Stimulated activated CD4-positive, alpha-beta T cell treated with anti-CD3 and anti-CD28 coated beads, Interleukin-1b, Interleukin-23, amount 100 ng/mL, for 1 hour (primary cell): Measurements from ENCODE around the gene ACSL5.

Source experiments
- DNase-seq, 2 donors: peaks; one replicate each; pipeline ENCODE4 v3.0.0-alpha.2; 2020; ENCODE audit warnings: low read depth in 2 of 2

ACSL5 gene

GRCh38 chr10:112373912-112374338 lies at the start of gene ACSL5:
TSS of gene ACSL5 (plus strand) at chr10:112374116. CDS start at chr10:112394947, 20,831 bp downstream.
- no peak for DNase-seq

GRCh38 chr10:112327678-112328077 lies 46.2 kb upstream of the ACSL5 start:
- no peak for DNase-seq

- no peak for DNase-seq
Observed at GRCh38 chr10:112330162-112330561, 43.8 kb upstream of the ACSL5 start.

- no peak for DNase-seq
Observed at GRCh38 chr10:112330607-112331160, 43.2 kb upstream of the ACSL5 start.

GRCh38 chr10:112332022-112332421 lies 41.9 kb upstream of the ACSL5 start:
- no peak for DNase-seq

GRCh38 chr10:112332509-112333228 lies 41.2 kb upstream of the ACSL5 start:
- no peak for DNase-seq

GRCh38 chr10:112333452-112333851 lies 40.5 kb upstream of the ACSL5 start:
- no peak for DNase-seq

- DNase-seq = no peak
Observed at GRCh38 chr10:112335111-112335867, 38.6 kb upstream of the ACSL5 start.

- no peak for DNase-seq
Observed at GRCh38 chr10:112335868-112336265, 38.0 kb upstream of the ACSL5 start.

- DNase-seq = no peak
Observed at GRCh38 chr10:112336556-112337201, 37.2 kb upstream of the ACSL5 start.

- DNase-seq = no peak
Observed at GRCh38 chr10:112338957-112339356, 35.0 kb upstream of the ACSL5 start.

- DNase-seq = no peak
Observed at GRCh38 chr10:112340601-112341000, 33.3 kb upstream of the ACSL5 start.

GRCh38 chr10:112343056-112343806 lies 30.7 kb upstream of the ACSL5 start:
- no peak for DNase-seq

- no peak for DNase-seq
Observed at GRCh38 chr10:112344261-112344660, 29.7 kb upstream of the ACSL5 start.

GRCh38 chr10:112345202-112345601 lies 28.7 kb upstream of the ACSL5 start:
- no peak for DNase-seq

GRCh38 chr10:112345743-112346142 lies 28.2 kb upstream of the ACSL5 start:
- no peak for DNase-seq

- no peak for DNase-seq
Observed at GRCh38 chr10:112346774-112347173, 27.1 kb upstream of the ACSL5 start.

- no peak for DNase-seq
Observed at GRCh38 chr10:112347709-112348671, 25.9 kb upstream of the ACSL5 start.

GRCh38 chr10:112348759-112349158 lies 25.2 kb upstream of the ACSL5 start:
- no peak for DNase-seq

- no peak for DNase-seq
Observed at GRCh38 chr10:112349521-112350085, 24.3 kb upstream of the ACSL5 start.
